HEK293T (cell line): Measurements from ENCODE around the gene FAM171A2.

Experiments used
- ARNT ChIP-seq: fragments of 450-650 bp; IDR thresholded peaks from 2 replicates; pipeline ENCODE4 v1.6.1; 2017; ENCODE audit warnings: mild to moderate bottlenecking
- BHLHE40 ChIP-seq: fragments of 450-650 bp; IDR thresholded peaks from 2 replicates; pipeline ENCODE4 v1.6.1; 2016; ENCODE audit warnings: mild to moderate bottlenecking, moderate library complexity, borderline replicate concordance
- ELF4 ChIP-seq: fragments of 450-650 bp; IDR thresholded peaks from 2 replicates; pipeline ENCODE4 v1.6.1; 2017; ENCODE audit warnings: antibody characterized with exemption
- FOXA1 ChIP-seq: fragments of 450-650 bp; IDR thresholded peaks from 2 replicates; pipeline ENCODE4 v1.6.1; 2016; ENCODE audit warnings: mild to moderate bottlenecking
- L3MBTL2 ChIP-seq: fragments of 450-650 bp; conservative IDR thresholded peaks from 2 replicates; pipeline ENCODE4 v1.6.1; 2016; ENCODE audit warnings: mild to moderate bottlenecking
- NFRKB ChIP-seq: fragments of 450-650 bp; IDR thresholded peaks from 2 replicates; pipeline ENCODE4 v1.6.1; 2016; ENCODE audit warnings: mild to moderate bottlenecking, moderate library complexity
- SUZ12 ChIP-seq: fragments of 450-650 bp; IDR thresholded peaks from 2 replicates; pipeline ENCODE4 v1.6.1; 2016; ENCODE audit warnings: mild to moderate bottlenecking
- ZNF384 ChIP-seq: fragments of 450-650 bp; IDR thresholded peaks from 2 replicates; pipeline ENCODE4 v1.6.1; 2016
- TF ChIP-seq, protein P1 (sequence below): fragments of 450-650 bp; IDR thresholded peaks from 2 replicates; pipeline ENCODE4 v1.6.1; 2016

DNA sequence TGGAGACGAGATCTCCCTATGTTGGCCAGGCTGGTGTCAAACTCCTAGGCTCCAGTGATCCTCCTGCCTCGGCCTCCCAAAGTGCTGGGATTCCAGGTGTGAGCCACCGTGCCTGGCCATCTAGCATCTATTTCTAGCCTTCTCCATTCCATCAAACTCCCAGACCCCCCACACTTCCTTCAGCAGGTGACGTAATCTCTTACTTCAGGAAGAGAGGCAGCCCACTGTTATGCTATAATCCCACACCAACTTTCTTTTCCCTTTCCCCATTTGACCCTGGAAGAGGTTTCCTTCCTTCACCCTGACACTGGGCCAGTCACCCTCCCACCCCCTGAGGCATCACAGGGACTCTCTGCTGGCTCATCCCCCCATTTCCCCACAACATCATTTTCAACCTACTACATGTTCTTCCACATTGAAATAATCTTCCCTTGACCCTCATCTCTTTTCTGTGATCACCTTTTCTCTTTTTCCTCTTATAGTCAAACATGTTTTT, 18.2 kb upstream of the FAM171A2 start:
- TF ChIP-seq NFRKB (no peak), L3MBTL2 (no peak), SUZ12 (no peak), ZNF384 (no peak), ELF4 (no peak), BHLHE40 (no peak), ARNT (no peak), FOXA1 (no peak)
- TF ChIP-seq, protein P1, sequence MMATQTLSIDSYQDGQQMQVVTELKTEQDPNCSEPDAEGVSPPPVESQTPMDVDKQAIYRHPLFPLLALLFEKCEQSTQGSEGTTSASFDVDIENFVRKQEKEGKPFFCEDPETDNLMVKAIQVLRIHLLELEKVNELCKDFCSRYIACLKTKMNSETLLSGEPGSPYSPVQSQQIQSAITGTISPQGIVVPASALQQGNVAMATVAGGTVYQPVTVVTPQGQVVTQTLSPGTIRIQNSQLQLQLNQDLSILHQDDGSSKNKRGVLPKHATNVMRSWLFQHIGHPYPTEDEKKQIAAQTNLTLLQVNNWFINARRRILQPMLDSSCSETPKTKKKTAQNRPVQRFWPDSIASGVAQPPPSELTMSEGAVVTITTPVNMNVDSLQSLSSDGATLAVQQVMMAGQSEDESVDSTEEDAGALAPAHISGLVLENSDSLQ = no peak
